Transverse colon (tissue), 4 donors: Measurements from ENCODE around the gene NTRK2. TPM values are rescaled to one million over a fixed set of nuclear protein-coding genes. Genes with fewer than 3 reads are reported as not detected.

Source experiments
- DNase-seq: peaks from one replicate; pipeline ENCODE4 v3.0.0-alpha.2; 2019
- H3K27ac ChIP-seq, 4 donors: fragments of 200-600 bp; sonication (generic); 2 replicates each; pipeline ENCODE4 v1.5.1; 2016 to 2018; ENCODE audit warnings: inconsistent platforms in 4 of 4
- H3K27me3 ChIP-seq: fragments of 200-600 bp; sonication (generic); 2 replicates; pipeline ENCODE4 v1.5.1; 2017; ENCODE audit warnings: inconsistent platforms
- H3K36me3 ChIP-seq, 4 donors: fragments of 200-600 bp; sonication (generic); 2 replicates each; pipeline ENCODE4 v1.5.1; 2017 to 2019; ENCODE audit warnings: inconsistent platforms in 4 of 4
- H3K4me1 ChIP-seq, 4 donors: fragments of 200-600 bp; sonication (generic); 2 replicates each; pipeline ENCODE4 v1.5.1; 2017 to 2020; ENCODE audit warnings: inconsistent platforms in 4 of 4
- H3K4me3 ChIP-seq, 4 donors: fragments of 200-600 bp; sonication (generic); 1 replicate in 1 of 4; 2 replicates in 3 of 4; pipeline versions ENCODE4 v1.5.1 to v1.6.1; 2017 to 2019; ENCODE audit warnings: inconsistent platforms in 4 of 4
- H3K9me3 ChIP-seq, 2 donors: fragments of 200-600 bp; sonication (generic); 2 replicates each; pipeline ENCODE4 v1.5.1; 2017 to 2019; ENCODE audit warnings: inconsistent platforms in 2 of 2
- CTCF ChIP-seq, 5 experiments: fragments of 200-600 bp in 3 of 5; fragments of 450-650 bp in 2 of 5; sonication (generic) in 3 of 5; IDR thresholded peaks; 1 replicate in 2 of 5; 2 replicates in 3 of 5; pipeline ENCODE4 v1.5.1; 2016 to 2017; ENCODE audit warnings: antibody characterized with exemption in 5 of 5, inconsistent platforms in 3 of 5, mild to moderate bottlenecking in 2 of 5, moderate library complexity in 1 of 5
- EP300 ChIP-seq: sonication (generic); formaldehyde crosslinking; IDR thresholded peaks from one replicate; pipeline ENCODE4 v1.6.1; 2017; ENCODE audit warnings: antibody characterized with exemption, low read depth
- POLR2A ChIP-seq: fragments of 450-650 bp; IDR thresholded peaks from one replicate; pipeline ENCODE4 v1.6.1; 2016; ENCODE audit warnings: antibody characterized with exemption, mild to moderate bottlenecking, moderate library complexity
- POLR2AphosphoS5 ChIP-seq, 3 donors: sonication (generic); formaldehyde crosslinking; IDR thresholded peaks; one replicate each; pipeline ENCODE4 v1.6.1; 2016; ENCODE audit warnings: antibody characterized with exemption in 3 of 3
- WGBS, 2 donors: methylation state at CpG; one replicate each; pipeline ENCODE4 v1.1.5; 2018; ENCODE audit warnings: low coverage in 1 of 2; 5-methylcytosine and 5-hydroxymethylcytosine counted together
- in situ Hi-C, 4 donors: fragments of 200-750 bp; cut with MboI; loops; one replicate each; pipeline versions ENCODE4 v1.15.0 to v1.15.1; 2017; ENCODE audit warnings: low sequenced_read_pairs in 3 of 4, low pct_ligation_motif_present in 1 of 4, low pct_unique_long_range_greater_than_20kb in 1 of 4
- intact Hi-C: fragments of 100-400 bp; cut with DNase I; formaldehyde crosslinking; loops from one replicate; pipeline ENCODE4 v1.15.1; 2023; ENCODE audit warnings: low total_unique reads
- total RNA-seq, 4 donors: library from RNA; depleted of rRNA; stranded (reverse); fragments of >200 nt; gene quantifications; one replicate each; pipeline ENCODE4 v1.1.0, GENCODE V29; 2016

The NTRK2 gene
- total RNA-seq, 4 donors from 2014 or later: 2.2 to 10.1 (median 6.4) TPM

DNA sequence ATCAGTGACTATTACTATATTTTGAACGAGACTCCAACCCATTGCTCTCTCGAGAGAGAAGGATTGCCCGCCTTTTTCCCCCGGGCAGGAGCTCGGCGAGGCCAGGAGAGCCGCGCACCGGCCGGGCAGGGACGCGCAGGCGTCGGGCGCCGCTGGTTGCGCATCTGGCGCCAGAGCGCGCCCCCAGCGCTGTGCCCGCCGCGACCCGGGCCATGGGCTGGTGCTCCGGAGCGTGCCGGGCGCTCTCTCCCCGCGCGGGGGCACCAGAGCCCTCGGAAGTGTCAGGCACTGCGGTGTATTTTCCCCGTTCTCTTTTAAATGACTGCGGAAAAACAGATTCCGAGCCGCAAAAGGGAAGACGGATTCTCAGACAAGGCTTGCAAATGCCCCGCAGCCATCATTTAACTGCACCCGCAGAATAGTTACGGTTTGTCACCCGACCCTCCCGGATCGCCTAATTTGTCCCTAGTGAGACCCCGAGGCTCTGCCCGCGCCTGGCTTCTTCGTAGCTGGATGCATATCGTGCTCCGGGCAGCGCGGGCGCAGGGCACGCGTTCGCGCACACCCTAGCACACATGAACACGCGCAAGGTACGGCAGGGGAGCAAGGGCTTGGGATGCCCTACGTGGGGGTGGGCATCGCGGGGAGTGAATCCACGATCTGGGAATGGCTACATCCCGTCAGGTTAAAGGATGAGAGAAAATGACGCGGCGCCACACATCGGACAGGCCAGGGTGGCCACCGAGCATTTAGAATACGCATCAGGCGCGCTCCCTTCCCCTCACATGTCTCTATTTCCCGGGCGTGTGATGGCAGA is 1.1 kb upstream of the NTRK2 start:
- in situ Hi-C loops: loop anchor here in 1 of 4 donors (25.0 kb wide), 1 partner anchor 594 kb away; no protein-coding TSS in a partner anchor
- Histone ChIP-seq H3K4me1 (peaks cover 11 to 31% (median 20%) of the 10 kb centered on the region in 4 donors), H3K27me3 (peaks cover 63% of the 10 kb centered on the region), H3K9me3 (no peaks in the 10 kb centered on the region), H3K27ac (no peak overlapping the region), H3K4me3 (peak overlapping the region in 3 of 4 donors; percentile 0 to 53 (median 31)), H3K36me3 (no peaks in the 10 kb centered on the region)
- 3% methylated on average over 75 of the region's 76 CpGs; no CpG with 5 or more reads in 1 of the 2 donors for WGBS, 2 donors
- intact Hi-C loops: no loop called here
- TF ChIP-seq CTCF (IDR thresholded peaks at IDR 0.05): peak in 3 of 5 experiments; percentile 29 to 54 (median 31)
- TF ChIP-seq EP300: no peak
- no peak for TF ChIP-seq POLR2A
- no peak for TF ChIP-seq POLR2AphosphoS5 (IDR thresholded peaks at IDR 0.05)
- DNase-seq: peak; percentile 60

- intact Hi-C loops: no loop called here
- H3K27me3 ChIP-seq: peaks cover 63% of the 10 kb centered on the region
Observed at GRCh38 chr9:84669013-84669287, 579 bp upstream of the NTRK2 start.

DNA sequence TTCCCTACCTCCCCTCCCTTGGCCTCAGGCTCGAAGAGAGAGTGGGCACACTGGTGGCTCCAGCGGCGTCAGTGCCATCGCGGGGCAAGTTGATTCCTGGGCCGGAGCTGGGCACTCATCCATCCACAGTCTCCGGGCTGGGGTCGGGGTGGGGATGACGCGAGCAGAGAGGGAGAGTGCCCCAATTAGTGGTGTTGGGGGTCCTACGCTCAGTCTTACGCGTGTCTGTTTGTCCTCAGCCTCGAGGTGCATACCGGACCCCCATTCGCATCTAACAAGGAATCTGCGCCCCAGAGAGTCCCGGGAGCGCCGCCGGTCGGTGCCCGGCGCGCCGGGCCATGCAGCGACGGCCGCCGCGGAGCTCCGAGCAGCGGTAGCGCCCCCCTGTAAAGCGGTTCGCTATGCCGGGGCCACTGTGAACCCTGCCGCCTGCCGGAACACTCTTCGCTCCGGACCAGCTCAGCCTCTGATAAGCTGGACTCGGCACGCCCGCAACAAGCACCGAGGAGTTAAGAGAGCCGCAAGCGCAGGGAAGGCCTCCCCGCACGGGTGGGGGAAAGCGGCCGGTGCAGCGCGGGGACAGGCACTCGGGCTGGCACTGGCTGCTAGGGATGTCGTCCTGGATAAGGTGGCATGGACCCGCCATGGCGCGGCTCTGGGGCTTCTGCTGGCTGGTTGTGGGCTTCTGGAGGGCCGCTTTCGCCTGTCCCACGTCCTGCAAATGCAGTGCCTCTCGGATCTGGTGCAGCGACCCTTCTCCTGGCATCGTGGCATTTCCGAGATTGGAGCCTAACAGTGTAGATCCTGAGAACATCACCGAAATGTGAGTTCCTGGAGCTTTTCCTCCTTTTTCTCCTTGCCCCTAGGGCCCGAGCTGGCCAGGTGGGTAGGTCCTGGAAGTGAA is 861 bp downstream of the NTRK2 start:
- Histone ChIP-seq H3K4me1 (peaks cover 11 to 31% (median 20%) of the 10 kb centered on the region in 4 donors), H3K9me3 (no peaks in the 10 kb centered on the region), H3K4me3 (peak overlapping the region in 3 of 4 donors; percentile 0 to 53 (median 31)), H3K27me3 (peaks cover 63% of the 10 kb centered on the region), H3K36me3 (no peaks in the 10 kb centered on the region), H3K27ac (peak overlapping the region in 1 of 4 donors; percentile 17)
- DNase-seq: no peak
- intact Hi-C loops: no loop called here
- in situ Hi-C loops: loop anchor here in 1 of 4 donors (25.0 kb wide), 1 partner anchor 592 kb away; no protein-coding TSS in a partner anchor
- TF ChIP-seq EP300 (no peak), POLR2AphosphoS5 (IDR thresholded peaks at IDR 0.05) (no peak), POLR2A (no peak), CTCF (IDR thresholded peaks at IDR 0.05) (no peak)
- WGBS, 2 donors: 14% methylated on average over 46 of the region's 67 CpGs; no CpG with 5 or more reads in 1 of the 2 donors

More at GRCh38 chr9:84669013-84669287, 579 bp upstream of the NTRK2 start:
- in situ Hi-C loops: loop anchor here in 1 of 4 donors (25.0 kb wide), 1 partner anchor 593 kb away; no protein-coding TSS in a partner anchor
- H3K27ac ChIP-seq: peak overlapping the region in 1 of 4 donors; percentile 17
- peaks cover 11 to 31% (median 20%) of the 10 kb centered on the region in 4 donors for H3K4me1 ChIP-seq
- H3K4me3 ChIP-seq: peak overlapping the region in 3 of 4 donors; percentile 0 to 53 (median 31)
- no peak for DNase-seq
- WGBS, 2 donors: 0 to 1% methylated on average over 6 to 7 of the region's 7 CpGs
- no peaks in the 10 kb centered on the region for H3K36me3 ChIP-seq
- H3K9me3 ChIP-seq: no peaks in the 10 kb centered on the region
- TF ChIP-seq CTCF (IDR thresholded peaks at IDR 0.05) (no peak), POLR2AphosphoS5 (IDR thresholded peaks at IDR 0.05) (no peak)
